HG02610 (cell line): ENCODE results near the gene ARFGAP2.
A peak's percentile ranks its signal among the peaks of the same experiment; 100 is the strongest.

Experiments used
- ATAC-seq: cut with Tn5 transposase; IDR thresholded peaks from one replicate; pipeline ENCODE4 v1.9.1; 2021; ENCODE audit warnings: mild to moderate bottlenecking, moderate library complexity; ENCODE audit not compliant: unreplicated experiment

The ARFGAP2 gene

GRCh38 chr11:47187723-47188122, 11.0 kb upstream of the ARFGAP2 start:
- ATAC-seq, result no peak

- ATAC-seq, result no peak
These were observed 10.3 kb upstream of the ARFGAP2 start for GRCh38 chr11:47186700-47187695.

DNA sequence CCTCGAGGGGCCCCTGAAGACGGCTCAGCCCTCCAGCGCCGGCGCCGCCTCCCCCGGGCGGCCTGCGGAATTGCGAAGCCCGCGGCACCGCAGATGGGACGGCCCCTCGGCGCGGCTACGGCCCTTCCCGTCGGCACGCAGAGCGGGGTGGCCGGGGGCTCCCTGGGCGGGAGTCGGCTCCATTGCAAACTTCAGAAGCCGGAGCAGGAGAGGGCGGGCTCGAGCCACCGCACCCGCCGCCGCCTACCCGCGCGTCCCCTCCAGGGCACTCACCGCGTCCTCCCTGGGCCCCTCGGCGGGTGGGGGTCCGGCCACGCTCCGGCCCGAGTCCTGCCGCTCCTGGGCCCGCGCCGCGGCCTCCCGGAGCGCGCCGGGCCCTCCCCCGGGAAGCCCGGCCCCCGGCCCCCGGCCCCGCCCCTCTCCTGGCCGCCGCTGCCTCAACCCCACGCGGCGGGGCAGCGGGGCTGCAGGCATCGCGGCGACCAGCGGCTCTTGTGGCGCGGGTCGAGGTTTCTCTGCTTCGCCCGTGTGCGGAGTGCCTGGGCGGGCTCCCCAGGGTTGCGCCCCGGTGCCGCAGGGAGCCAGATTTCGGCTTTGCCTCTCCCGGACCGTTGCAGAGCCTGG, 9.5 kb upstream of the ARFGAP2 start, which contains the start of gene PACSIN3:
TSS of gene PACSIN3 (minus strand) at position 359 of the 624 bp plus-strand sequence. CDS start 3,707 bp downstream, outside the sequence.
- peak; percentile 49 for ATAC-seq

GRCh38 chr11:47185305-47186075, 8.8 kb upstream of the ARFGAP2 start:
- no peak for ATAC-seq

- ATAC-seq, result no peak
These were observed 8.1 kb upstream of the ARFGAP2 start for GRCh38 chr11:47184711-47185304.

DNA sequence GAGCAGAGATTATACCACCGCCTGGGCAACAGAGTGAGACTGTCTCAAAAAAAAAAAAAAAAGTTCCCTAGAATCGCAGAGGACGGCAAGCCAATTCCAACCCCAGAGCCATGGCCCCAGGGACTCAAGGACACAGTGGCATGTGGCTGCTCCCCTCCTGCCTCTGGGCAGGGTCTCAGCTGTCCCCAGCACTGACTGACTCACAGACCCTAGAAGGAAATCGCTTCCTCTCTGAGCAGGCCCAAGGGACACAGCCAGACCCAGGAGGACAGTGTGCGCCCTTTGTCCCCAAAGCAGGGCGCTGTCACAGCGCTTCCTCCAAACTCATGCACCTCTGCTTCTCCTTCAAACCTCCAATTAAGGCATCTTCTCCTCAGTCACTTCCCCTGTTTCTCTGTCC, 7.3 kb upstream of the ARFGAP2 start:
- no peak for ATAC-seq

GRCh38 chr11:47183031-47183856, 6.6 kb upstream of the ARFGAP2 start:
- no peak for ATAC-seq

- no peak for ATAC-seq
These were observed 5.7 kb upstream of the ARFGAP2 start for GRCh38 chr11:47182380-47182779.

- ATAC-seq, result no peak
These were observed 4.6 kb upstream of the ARFGAP2 start for GRCh38 chr11:47181271-47181670.

DNA sequence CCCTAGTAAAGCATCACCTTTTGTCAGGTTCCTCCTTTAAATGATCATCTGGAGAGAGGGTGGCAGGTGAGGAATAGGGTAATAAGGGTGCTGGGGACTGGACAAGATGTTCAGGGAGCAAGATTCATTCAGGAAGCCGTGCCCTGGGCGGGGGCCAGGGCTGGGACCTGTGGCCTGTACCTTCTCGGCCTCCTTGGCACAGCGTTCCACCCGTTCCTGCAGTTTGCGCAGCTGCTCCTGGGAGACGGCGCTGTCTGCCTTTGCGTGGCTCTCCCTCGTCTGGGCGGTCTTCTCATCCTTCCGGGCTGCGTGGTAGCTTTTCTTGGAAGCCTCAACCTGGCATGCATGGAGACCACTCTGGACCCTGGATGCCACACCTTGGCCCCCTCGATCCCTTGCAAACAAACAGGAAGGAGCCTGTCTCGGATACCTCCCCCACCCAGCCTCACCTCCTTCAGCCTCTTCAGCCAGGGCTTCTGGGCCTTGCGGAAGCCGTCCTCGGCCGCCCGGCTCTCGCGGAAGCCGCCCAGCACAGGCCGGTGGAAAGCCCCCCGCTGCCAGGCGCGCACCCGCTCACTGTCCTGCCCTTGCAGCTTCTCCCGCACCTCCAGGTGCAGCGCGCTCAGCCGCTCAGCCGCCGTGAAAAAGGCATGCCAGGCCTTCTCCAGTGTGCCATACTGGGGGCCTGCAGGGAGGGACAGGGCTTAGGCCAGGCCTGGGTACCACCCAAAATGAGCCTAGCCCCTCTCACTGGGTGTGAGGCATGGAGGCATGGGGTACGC, 3.5 kb upstream of the ARFGAP2 start:
- ATAC-seq, result no peak

DNA sequence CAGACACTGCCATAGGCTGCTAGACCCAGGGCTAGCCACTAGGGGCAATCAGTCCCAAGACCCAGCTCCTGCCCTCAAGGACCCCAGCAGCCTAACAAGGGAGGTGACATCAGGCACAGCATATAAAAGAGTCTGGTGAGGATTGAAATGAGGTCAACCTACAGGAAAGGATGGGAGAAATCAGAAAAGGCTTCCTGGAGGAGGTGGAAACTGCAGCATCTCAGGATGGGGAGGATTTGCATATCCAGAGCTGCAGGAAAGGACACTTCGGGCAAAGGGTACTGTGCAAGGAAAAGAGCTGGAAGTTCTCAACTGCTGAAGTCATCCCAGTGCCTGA, 2.9 kb upstream of the ARFGAP2 start:
- ATAC-seq, result no peak

DNA sequence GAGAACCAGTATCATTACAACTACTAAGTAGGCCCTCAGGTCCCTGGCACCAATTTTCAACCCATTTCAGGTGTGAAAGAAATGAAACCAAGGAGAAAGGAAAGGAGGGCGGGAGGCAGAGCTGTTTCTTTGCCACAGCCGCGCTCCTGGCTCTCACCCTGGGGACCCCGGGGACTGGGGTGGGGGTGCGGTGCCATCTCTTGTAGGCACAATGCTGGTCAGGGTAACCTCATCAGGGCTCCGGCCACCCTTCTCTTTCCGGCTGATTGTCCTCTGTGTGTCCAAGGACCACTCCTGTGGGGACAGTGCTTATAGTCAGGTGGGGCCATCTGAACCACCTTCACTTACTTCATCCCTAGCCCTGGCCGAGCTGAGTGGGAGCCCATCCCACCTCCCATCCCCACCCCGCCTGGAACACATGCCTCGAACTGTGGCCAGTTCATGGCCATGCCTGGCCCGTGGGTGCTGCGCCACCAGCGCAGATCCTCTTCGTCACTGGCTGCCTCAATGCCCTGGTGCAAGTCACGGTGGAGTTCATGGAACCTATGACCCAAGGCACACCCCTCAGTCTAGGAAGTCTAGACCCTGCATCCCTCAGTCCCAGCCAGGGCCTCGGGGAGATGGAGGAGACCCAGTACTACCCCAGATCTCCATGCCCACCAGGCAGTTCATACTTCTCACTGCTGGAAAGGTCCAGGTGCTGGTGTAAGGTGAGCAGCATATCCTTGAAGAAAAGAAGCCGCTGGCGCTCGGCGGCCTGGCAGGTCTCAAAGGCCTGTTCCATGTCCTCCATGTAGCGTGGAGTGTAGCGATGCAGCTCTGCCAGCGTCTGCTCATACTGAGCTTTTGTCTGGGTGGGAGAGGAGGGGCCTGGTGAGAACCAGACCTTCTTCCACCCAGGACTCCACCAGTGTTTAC, 2.3 kb upstream of the ARFGAP2 start:
- no peak for ATAC-seq

DNA sequence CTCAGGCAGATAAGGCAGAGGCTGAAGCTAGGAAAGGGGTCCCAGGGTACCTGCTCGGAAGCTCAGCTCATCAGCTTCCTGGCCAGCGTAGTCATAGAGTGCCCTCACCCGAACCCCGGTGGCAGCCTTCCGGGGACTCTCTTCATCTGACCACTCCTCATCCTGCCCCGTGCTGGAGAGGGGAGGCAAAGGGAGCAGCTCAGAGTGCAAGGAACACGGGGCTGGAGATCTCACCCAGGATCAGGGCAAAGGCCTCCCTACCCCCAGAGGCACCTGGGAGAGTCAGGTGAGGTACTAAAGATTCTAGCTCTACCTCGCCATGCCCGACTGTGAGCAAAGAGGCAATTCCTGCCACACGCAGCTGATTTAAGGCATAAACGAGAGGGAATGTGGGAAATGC, 1.6 kb upstream of the ARFGAP2 start:
- ATAC-seq, result no peak

- ATAC-seq, result no peak
These were observed 1.2 kb upstream of the ARFGAP2 start for GRCh38 chr11:47177846-47178245.

GRCh38 chr11:47177229-47177845, 658 bp upstream of the ARFGAP2 start:
- peak; percentile 37 for ATAC-seq

GRCh38 chr11:47175746-47176327, 842 bp downstream of the ARFGAP2 start:
- ATAC-seq, result no peak

DNA sequence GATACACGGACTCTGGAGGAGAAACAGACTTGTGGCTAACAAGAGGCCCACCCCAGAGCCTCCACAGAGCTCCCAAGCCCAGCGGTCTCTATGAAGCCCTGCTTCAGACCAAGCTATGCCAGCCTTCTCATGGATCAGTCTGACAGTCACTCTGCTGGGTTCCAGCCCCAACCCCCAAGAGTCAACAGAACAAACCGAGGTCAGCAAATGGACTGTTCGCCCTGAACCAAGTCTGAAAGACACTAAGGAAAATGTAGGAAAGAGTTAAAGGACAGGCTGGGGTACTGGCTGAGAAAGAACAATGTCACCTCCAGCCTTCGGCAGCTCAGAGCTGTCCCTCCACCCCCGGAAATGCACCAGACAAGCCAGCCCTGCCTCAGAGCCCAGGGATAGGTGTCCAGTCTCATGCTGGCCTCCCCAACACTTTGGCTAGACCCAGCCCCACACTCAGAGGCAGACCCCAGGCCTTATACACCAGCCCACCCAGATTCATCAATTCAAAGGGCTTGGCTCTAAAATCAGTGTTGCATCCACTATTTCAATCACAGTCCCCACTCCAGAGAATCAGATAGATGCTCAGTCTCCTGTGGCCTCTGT, 3.8 kb downstream of the ARFGAP2 start:
- no peak for ATAC-seq
